GM18511 (cell line): ENCODE results near the gene RRM2.
A peak's percentile ranks its signal among the peaks of the same experiment; 100 is the strongest.
"Not testable (repeated sequence)": the region's sequence is repeated elsewhere in the genome, so short reads cannot be mapped to it uniquely, and the experiment has no call there.

ENCODE experiments used
- ATAC-seq: cut with Tn5 transposase; IDR thresholded peaks from one replicate; pipeline ENCODE4 v1.9.1; 2021; ENCODE audit warnings: mild to moderate bottlenecking, moderate library complexity; ENCODE audit not compliant: unreplicated experiment

The RRM2 gene

GRCh38 chr2:10089565-10090190 is 32.9 kb upstream of the RRM2 start:
- ATAC-seq: peak; percentile 56

GRCh38 chr2:10091182-10091888 is 31.2 kb upstream of the RRM2 start:
- no peak for ATAC-seq

- ATAC-seq: not testable (repeated sequence)
These were observed 30.7 kb upstream of the RRM2 start for GRCh38 chr2:10091889-10092244.

- no peak for ATAC-seq
These were observed 28.2 kb upstream of the RRM2 start for GRCh38 chr2:10094271-10094814.

- no peak for ATAC-seq
These were observed 27.4 kb upstream of the RRM2 start for GRCh38 chr2:10095175-10095574.

GRCh38 chr2:10096641-10097040 is 25.9 kb upstream of the RRM2 start:
- no peak for ATAC-seq

GRCh38 chr2:10097352-10098148 is 25.0 kb upstream of the RRM2 start:
- ATAC-seq: peak; percentile 76

GRCh38 chr2:10101491-10101890 is 21.0 kb upstream of the RRM2 start:
- ATAC-seq: no peak

- ATAC-seq: no peak
These were observed 19.4 kb upstream of the RRM2 start for GRCh38 chr2:10103179-10103578.

GRCh38 chr2:10104906-10105305 is 17.6 kb upstream of the RRM2 start:
- not testable (repeated sequence) for ATAC-seq

GRCh38 chr2:10109311-10109710 is 13.2 kb upstream of the RRM2 start:
- ATAC-seq: no peak

GRCh38 chr2:10119027-10119325 is 3.6 kb upstream of the RRM2 start:
- ATAC-seq: no peak

GRCh38 chr2:10119601-10120157 is 2.9 kb upstream of the RRM2 start:
- no peak for ATAC-seq

- ATAC-seq: peak; percentile 68
These were observed 2.2 kb upstream of the RRM2 start for GRCh38 chr2:10120158-10120876.

- ATAC-seq: no peak
These were observed 1.5 kb upstream of the RRM2 start for GRCh38 chr2:10120877-10121574.

- no peak for ATAC-seq
These were observed 742 bp downstream of the RRM2 start for GRCh38 chr2:10123281-10123680.

GRCh38 chr2:10124538-10125045 is 2.1 kb downstream of the RRM2 start:
- no peak for ATAC-seq

- no peak for ATAC-seq
These were observed 3.5 kb downstream of the RRM2 start for GRCh38 chr2:10125842-10126631.

GRCh38 chr2:10126632-10127026 is 4.1 kb downstream of the RRM2 start:
- ATAC-seq: no peak
